HAP-1 (cell line): ENCODE measurements around the gene EIF4G3.
"Not testable (repeated sequence)": the region's sequence is repeated elsewhere in the genome, so short reads cannot be mapped to it uniquely, and the experiment has no call there.

ENCODE experiments used
- DNase-seq, 2 experiments: peaks; one replicate each; pipeline ENCODE4 v3.0.0-alpha.2; 2016 to 2020; ENCODE audit warnings: low spot score in 2 of 2
- H3K27me3 ChIP-seq: fragments of 250-450 bp; sonication (Bioruptor Pico); 2 replicates; pipeline ENCODE4 v1.5.1; 2020; ENCODE audit warnings: low read depth, mild to moderate bottlenecking, moderate library complexity
- H3K36me3 ChIP-seq: fragments of 250-450 bp; sonication (Bioruptor Pico); replicated peaks from 2 replicates; pipeline ENCODE4 v1.5.1; 2020; ENCODE audit warnings: mild to moderate bottlenecking
- H3K4me1 ChIP-seq: fragments of 250-450 bp; sonication (Bioruptor Pico); 2 replicates; pipeline ENCODE4 v1.5.1; 2020; ENCODE audit warnings: mild to moderate bottlenecking
- H3K4me3 ChIP-seq: fragments of 250-450 bp; sonication (Bioruptor Pico); 2 replicates; pipeline ENCODE4 v1.5.1; 2020; ENCODE audit warnings: mild to moderate bottlenecking, moderate library complexity
- H3K9me3 ChIP-seq: fragments of 250-450 bp; sonication (Bioruptor Pico); 2 replicates; pipeline ENCODE4 v1.5.1; 2020; ENCODE audit warnings: mild to moderate bottlenecking, moderate library complexity
- in situ Hi-C: fragments of 300-500 bp; cut with MboI; formaldehyde crosslinking; loops from 3 replicates; pipeline ENCODE4 v1.14.3; 2020; ENCODE audit warnings: low sequenced_read_pairs, inconsistent platforms, mixed read lengths

The EIF4G3 gene

DNA sequence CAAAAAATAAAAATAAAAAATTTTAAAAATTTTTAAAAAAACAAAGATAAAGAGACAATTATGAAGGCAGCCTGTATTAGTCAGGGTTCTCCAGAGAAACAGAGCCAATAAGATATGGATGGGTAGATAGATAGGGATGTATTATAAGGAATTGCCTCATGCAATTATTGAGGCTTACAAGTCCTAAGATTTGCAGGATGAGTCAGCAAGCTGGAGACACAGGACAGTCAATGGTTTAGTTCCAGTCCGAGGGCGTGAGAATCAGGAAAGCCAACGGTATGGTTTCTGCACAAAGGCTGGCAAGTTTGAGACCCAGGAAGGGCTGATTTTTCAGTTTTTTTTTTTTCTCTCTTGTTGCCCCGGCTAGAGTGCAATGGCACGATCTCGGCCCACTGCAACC is 24.1 kb upstream of the EIF4G3 start:
- Histone ChIP-seq H3K9me3 (no peaks in the 10 kb centered on the region), H3K4me1 (no peaks in the 10 kb centered on the region), H3K27me3 (no peaks in the 10 kb centered on the region), H3K36me3 (no peaks in the 10 kb centered on the region), H3K4me3 (no peak overlapping the region)
- in situ Hi-C loops, result loop anchor here (25.0 kb wide), 1 partner anchor 663 kb away; no protein-coding TSS in a partner anchor
- DNase-seq, result no peak

GRCh38 chr1:21198929-21199328 is 22.2 kb upstream of the EIF4G3 start:
- Histone ChIP-seq H3K36me3 (no peaks in the 10 kb centered on the region), H3K27me3 (no peaks in the 10 kb centered on the region), H3K4me3 (no peak overlapping the region), H3K4me1 (no peaks in the 10 kb centered on the region), H3K9me3 (no peaks in the 10 kb centered on the region)
- in situ Hi-C loops, result loop anchor here (25.0 kb wide), 1 partner anchor 212 kb away; no protein-coding TSS in a partner anchor
- DNase-seq, result no peak

DNA sequence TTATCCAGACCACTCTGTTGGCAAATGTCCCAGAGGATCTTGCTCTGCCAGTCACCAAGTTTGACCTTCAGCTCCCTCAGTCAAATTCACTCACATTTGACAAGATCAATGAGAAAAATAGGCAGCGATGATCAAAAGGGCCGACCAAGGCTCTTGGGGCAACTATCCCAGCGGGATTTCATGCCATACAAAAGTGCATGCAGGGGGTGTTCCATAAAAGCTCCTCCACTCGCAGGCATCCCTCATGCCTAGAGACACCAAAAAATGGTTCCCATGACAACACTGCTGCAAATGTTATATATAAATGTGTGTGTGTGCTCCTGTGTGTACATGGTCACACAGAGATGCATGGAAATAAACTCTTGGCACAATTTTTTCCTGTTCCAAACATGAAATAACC is 16.2 kb upstream of the EIF4G3 start:
- Histone ChIP-seq H3K36me3 (no peaks in the 10 kb centered on the region), H3K27me3 (no peaks in the 10 kb centered on the region; the same call in 1 of the 2 replicates)
- in situ Hi-C loops, result loop anchor here (25.0 kb wide), 1 partner anchor 206 kb away; no protein-coding TSS in a partner anchor

DNA sequence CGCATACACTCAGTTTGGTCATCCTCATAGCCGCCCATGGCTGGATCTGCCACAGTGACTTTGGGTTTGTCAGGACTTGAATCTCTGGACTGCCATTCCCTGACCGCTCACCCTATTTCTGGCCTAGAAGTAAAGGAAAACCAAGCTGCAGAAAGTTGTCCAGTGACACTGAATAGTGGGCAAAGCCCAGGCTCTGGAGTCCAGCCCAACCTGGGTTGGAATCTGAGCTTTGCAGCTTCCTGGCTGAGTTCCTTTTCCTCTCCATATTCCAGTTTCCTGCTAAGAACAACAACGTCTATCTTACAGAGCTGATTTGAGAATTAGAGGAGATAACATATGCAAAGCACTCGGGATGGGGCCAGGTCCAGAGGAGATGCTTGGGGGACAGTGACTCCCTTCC is 15.6 kb upstream of the EIF4G3 start:
- Histone ChIP-seq H3K4me1 (no peaks in the 10 kb centered on the region), H3K36me3 (no peaks in the 10 kb centered on the region), H3K9me3 (no peaks in the 10 kb centered on the region), H3K4me3 (no peak overlapping the region), H3K27me3 (no peaks in the 10 kb centered on the region; the same call in 1 of the 2 replicates)
- in situ Hi-C loops, result loop anchor here (25.0 kb wide), 1 partner anchor 205 kb away; no protein-coding TSS in a partner anchor
- DNase-seq, result no peak

More for the DNA sequence above, 16.2 kb upstream of the EIF4G3 start:
- no peaks in the 10 kb centered on the region for H3K4me1 ChIP-seq
- no peak overlapping the region for H3K4me3 ChIP-seq
- H3K9me3 ChIP-seq, result no peaks in the 10 kb centered on the region
- no peak for DNase-seq

GRCh38 chr1:21190771-21191170 is 14.1 kb upstream of the EIF4G3 start:
- H3K27me3 ChIP-seq, H3K4me1 ChIP-seq, DNase-seq, H3K36me3 ChIP-seq, H3K9me3 ChIP-seq, H3K4me3 ChIP-seq: not testable (repeated sequence)
- in situ Hi-C loops, result loop anchor here (25.0 kb wide), 1 partner anchor 203 kb away; no protein-coding TSS in a partner anchor

DNA sequence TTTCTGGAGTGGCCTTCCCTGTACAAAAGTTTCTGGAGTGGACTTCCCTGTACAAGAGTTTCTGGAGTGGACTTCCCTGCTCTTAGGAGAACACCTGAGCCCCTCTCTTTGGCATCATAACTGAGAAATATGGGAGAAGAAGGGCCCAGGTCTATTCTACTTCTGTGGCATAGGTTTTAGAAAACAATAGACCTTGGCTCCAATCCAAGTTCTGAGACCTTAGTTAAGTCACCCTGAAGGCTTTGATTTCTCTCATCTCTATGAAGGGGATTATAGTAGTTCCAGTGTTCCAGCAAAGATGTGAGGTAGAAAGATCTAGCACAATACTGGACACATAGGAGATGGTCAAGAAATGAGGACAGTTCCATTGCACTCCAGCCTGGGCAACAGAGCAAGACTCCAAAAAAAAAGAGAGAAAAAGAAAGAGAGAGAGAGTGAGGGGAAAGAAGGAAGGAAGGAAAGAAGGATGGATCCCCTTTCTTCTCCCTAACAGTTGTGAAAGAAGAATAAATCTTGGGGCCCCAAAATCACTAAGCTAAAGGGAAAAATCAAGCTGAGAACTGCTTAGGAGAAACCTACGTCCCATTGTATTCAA is 13.3 kb upstream of the EIF4G3 start:
- Histone ChIP-seq H3K4me3 (no peak overlapping the region), H3K9me3 (no peaks in the 10 kb centered on the region), H3K27me3 (no peaks in the 10 kb centered on the region; the same call in 1 of the 2 replicates), H3K4me1 (no peaks in the 10 kb centered on the region), H3K36me3 (no peaks in the 10 kb centered on the region)
- in situ Hi-C loops, result loop anchor here (25.0 kb wide), 1 partner anchor 203 kb away; no protein-coding TSS in a partner anchor
- no peak for DNase-seq

DNA sequence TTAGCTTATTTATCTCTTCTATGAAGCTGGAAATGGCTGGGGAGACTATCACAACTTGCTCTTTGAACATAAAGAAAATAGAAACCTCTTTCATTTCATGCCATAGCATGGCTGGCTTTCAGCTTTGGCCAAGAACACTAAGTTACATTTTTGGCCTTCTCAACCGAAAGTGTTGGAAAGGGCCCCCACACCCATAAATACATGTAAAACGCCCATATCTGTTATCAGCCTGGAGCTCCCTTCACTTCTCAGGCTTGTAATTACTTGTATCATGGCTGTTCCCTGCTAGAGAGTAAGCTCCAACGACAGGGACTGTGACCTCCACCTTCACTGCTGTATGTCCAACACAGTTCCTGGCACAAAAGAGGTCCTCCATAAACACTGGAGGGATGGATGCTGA is 12.7 kb upstream of the EIF4G3 start:
- no peaks in the 10 kb centered on the region for H3K9me3 ChIP-seq
- DNase-seq, result no peak
- in situ Hi-C loops, result loop anchor here (25.0 kb wide), 1 partner anchor 202 kb away; no protein-coding TSS in a partner anchor
- no peak overlapping the region for H3K4me3 ChIP-seq
- no peaks in the 10 kb centered on the region for H3K36me3 ChIP-seq
- no peaks in the 10 kb centered on the region for H3K4me1 ChIP-seq
- no peaks in the 10 kb centered on the region; the same call in 1 of the 2 replicates for H3K27me3 ChIP-seq

- no peak for DNase-seq
- in situ Hi-C loops, result loop anchor here (25.0 kb wide), 1 partner anchor 201 kb away; no protein-coding TSS in a partner anchor
- no peaks in the 10 kb centered on the region for H3K36me3 ChIP-seq
- no peaks in the 10 kb centered on the region; the same call in 1 of the 2 replicates for H3K27me3 ChIP-seq
- H3K9me3 ChIP-seq, result no peaks in the 10 kb centered on the region
- H3K4me1 ChIP-seq, result no peaks in the 10 kb centered on the region
- H3K4me3 ChIP-seq, result no peak overlapping the region
These were observed 11.5 kb upstream of the EIF4G3 start for GRCh38 chr1:21188235-21188634.

DNA sequence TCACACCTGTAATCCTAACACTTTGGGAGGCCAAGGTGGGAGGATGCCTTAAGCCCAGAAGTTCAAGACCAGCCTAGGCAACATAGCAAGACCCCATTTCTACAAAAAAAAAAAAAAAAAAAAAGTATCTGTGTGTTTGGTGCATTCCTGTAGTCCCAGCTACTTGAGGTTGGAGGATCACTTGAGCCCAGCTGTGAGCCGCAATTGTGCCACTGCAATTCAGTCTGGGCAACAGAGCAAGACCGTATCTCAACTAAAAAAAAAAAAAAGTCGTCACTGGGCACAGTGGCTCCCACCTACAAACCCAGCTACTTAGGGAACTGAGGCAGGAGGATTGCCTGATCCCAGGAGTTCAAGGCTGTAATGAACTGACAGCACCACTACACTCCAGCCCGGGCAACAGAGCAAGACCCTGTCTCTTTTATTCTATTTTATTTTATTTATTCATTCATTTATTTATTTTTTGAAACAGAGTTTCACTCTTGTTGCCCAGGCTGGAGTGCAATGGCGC is 8.6 kb upstream of the EIF4G3 start:
- Histone ChIP-seq H3K4me1 (no peaks in the 10 kb centered on the region), H3K27me3 (no peaks in the 10 kb centered on the region; the same call in 1 of the 2 replicates), H3K4me3 (no peak overlapping the region), H3K9me3 (no peaks in the 10 kb centered on the region), H3K36me3 (no peaks in the 10 kb centered on the region)
- in situ Hi-C loops, result loop anchor here (25.0 kb wide), 1 partner anchor 198 kb away; no protein-coding TSS in a partner anchor
- no peak for DNase-seq

- Histone ChIP-seq H3K9me3 (no peaks in the 10 kb centered on the region), H3K4me3 (no peak overlapping the region), H3K27me3 (no peaks in the 10 kb centered on the region; the same call in 1 of the 2 replicates), H3K4me1 (no peaks in the 10 kb centered on the region), H3K36me3 (no peaks in the 10 kb centered on the region)
- in situ Hi-C loops, result loop anchor here (5.0 to 25.0 kb wide), 2 partner anchors 197 to 482 kb away; no protein-coding TSS in a partner anchor
- DNase-seq, result no peak
These were observed 7.6 kb upstream of the EIF4G3 start for GRCh38 chr1:21184276-21184675.

GRCh38 chr1:21182181-21182731 is 5.6 kb upstream of the EIF4G3 start:
- H3K36me3 ChIP-seq, result no peaks in the 10 kb centered on the region
- H3K4me3 ChIP-seq, result no peak overlapping the region
- no peak for DNase-seq
- in situ Hi-C loops, result loop anchor here (5.0 to 25.0 kb wide), 2 partner anchors 195 to 480 kb away; no protein-coding TSS in a partner anchor
- H3K27me3 ChIP-seq, result no peaks in the 10 kb centered on the region
- H3K4me1 ChIP-seq, result peaks cover 2% of the 10 kb centered on the region
- H3K9me3 ChIP-seq, result no peaks in the 10 kb centered on the region

GRCh38 chr1:21178271-21178670 is 1.6 kb upstream of the EIF4G3 start:
- in situ Hi-C loops, result loop anchor here (25.0 kb wide), 1 partner anchor 191 kb away; no protein-coding TSS in a partner anchor
- not testable (repeated sequence) for H3K36me3 ChIP-seq, H3K9me3 ChIP-seq, DNase-seq, H3K4me3 ChIP-seq, H3K27me3 ChIP-seq
- peaks cover 11% of the 10 kb centered on the region for H3K4me1 ChIP-seq

DNA sequence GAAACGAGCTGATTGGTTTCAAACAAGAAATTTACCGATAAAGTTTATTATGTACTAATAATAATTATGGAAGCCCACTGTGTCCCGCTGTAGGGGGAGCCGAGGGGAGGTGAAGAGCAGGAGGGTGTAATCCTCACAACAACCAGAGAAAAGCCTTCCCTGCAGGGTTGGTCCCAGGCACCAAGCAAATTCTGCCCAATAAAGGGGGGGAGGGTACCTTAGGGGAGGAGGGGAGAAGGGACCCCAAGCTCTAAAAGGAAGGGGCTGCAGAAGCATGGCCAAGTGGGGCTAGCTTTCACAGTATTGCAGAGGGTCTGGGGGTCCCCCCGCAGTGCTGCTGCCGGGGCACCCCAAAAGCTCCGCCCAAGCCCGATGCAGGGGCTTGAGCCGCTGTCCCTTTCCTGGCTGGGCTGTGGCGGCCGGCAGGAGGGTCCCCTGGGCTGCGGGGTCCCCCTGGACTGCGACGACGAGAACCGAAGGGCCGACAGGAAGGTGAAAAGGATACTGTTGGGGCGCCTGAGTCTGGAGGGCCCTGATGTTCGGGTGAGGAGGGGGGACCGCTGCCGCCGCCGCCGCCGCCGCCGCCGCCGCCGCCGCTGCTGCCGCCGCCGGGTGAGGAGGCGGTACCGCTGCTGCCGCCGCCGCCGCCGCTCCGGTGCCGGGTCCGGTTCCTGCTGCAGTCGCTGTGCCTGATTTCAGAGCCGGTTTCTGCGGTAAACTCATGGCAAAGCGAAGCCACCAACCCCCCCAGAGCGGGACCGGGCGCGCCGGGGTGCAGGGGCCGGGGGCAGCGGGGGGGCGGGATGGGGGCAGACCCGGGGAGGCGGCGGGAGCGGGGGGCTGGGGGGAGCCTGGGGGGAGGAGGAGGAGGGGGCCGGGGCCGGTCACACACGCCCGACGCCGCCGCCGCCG is 771 bp downstream of the EIF4G3 start:
- Histone ChIP-seq H3K36me3 (peaks cover 9% of the 10 kb centered on the region), H3K9me3 (no peaks in the 10 kb centered on the region), H3K4me1 (peaks cover 14% of the 10 kb centered on the region), H3K4me3 (peak overlapping the region; percentile 86), H3K27me3 (no peaks in the 10 kb centered on the region)
- in situ Hi-C loops, result loop anchor here (25.0 kb wide), 1 partner anchor 189 kb away; no protein-coding TSS in a partner anchor
- DNase-seq, result peak; percentile 39 to 59
